Glutamatergic neuron (in vitro differentiated cells): Measurements from ENCODE around the gene GSE1. TPM values are rescaled to one million over a fixed set of nuclear protein-coding genes. Genes with fewer than 3 reads are reported as not detected.
A peak's percentile ranks its signal among the peaks of the same experiment; 100 is the strongest.

ENCODE experiments used
- DNase-seq: peaks from one replicate; pipeline ENCODE4 v3.0.0; 2022
- H3K27ac Mint-ChIP-seq: one replicate; pipeline ENCODE4 v1.8.0; 2020; ENCODE audit warnings: mild to moderate bottlenecking, mixed read lengths, inconsistent platforms; ENCODE audit not compliant: unreplicated experiment
- H3K27me3 Mint-ChIP-seq: one replicate; pipeline ENCODE4 v1.8.0; 2020; ENCODE audit warnings: mild to moderate bottlenecking, moderate library complexity, mixed read lengths, inconsistent platforms; ENCODE audit not compliant: unreplicated experiment
- H3K36me3 Mint-ChIP-seq: one replicate; pipeline ENCODE4 v1.8.0; 2020; ENCODE audit warnings: mild to moderate bottlenecking, mixed read lengths, inconsistent platforms; ENCODE audit not compliant: unreplicated experiment
- H3K4me1 Mint-ChIP-seq: one replicate; pipeline ENCODE4 v1.8.0; 2020; ENCODE audit warnings: mild to moderate bottlenecking, low read depth, mixed read lengths, inconsistent platforms; ENCODE audit not compliant: unreplicated experiment
- H3K4me3 Mint-ChIP-seq: one replicate; pipeline ENCODE4 v1.8.0; 2020; ENCODE audit warnings: mild to moderate bottlenecking, mixed read lengths, inconsistent platforms; ENCODE audit not compliant: unreplicated experiment
- H3K9me3 Mint-ChIP-seq: one replicate; pipeline ENCODE4 v1.8.0; 2020; ENCODE audit warnings: mild to moderate bottlenecking, moderate library complexity, mixed read lengths, inconsistent platforms; ENCODE audit not compliant: unreplicated experiment
- total RNA-seq: library from RNA; stranded (reverse); fragmentation: NEBNext Ultra II Directional; extraction: Animal tissue kit (Norgen Biotek cat#: 25700); gene quantifications from one replicate; pipeline ENCODE4 v1.2.1, GENCODE V29; 2021; ENCODE audit not compliant: unreplicated experiment
- TF ChIP-seq, protein P1 (sequence below): fragments of 200-600 bp; sonication (generic); IDR thresholded peaks from one replicate; pipeline ENCODE4 v1.5.0; 2021; ENCODE audit not compliant: partially characterized antibody, unreplicated experiment

Gene GSE1
- total RNA-seq, 1 donor from 2014 or later: 473 TPM

DNA sequence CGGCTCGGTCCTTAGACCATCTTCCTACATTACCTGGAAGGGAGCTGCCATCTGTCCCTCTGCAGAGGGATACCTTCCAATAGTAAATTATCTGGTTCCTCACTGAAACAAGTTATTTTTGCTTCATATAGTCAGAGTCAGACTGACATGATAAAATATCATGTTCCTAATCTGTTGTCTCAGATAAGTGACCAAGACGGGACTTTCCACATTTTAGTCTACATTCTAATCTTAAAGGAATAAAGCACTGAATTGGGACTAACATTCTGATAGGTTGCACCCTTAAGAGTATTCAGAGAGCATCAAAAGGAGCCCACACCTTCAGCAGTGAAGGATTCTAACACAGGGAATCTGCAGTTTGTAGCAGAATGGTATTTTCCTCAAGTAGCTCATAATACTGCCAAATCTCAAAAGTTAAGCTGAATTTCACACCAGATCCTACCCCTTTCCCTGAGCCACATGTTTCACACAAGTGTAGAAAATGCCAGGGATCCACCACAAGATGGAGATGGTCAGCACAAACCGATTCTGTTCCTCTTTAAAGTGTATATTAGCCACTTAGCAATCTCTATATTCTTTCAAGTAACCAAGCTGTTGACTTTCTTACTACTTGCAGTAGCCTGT is 62.2 kb downstream of the GSE1 start:
- H3K4me1 Mint-ChIP-seq: peaks cover 25% of the 10 kb centered on the region
- peaks cover 47% of the 10 kb centered on the region for H3K9me3 Mint-ChIP-seq
- no peak overlapping the region for H3K4me3 Mint-ChIP-seq
- peaks cover 4% of the 10 kb centered on the region for H3K36me3 Mint-ChIP-seq
- peak overlapping the region; percentile 71 for H3K27ac Mint-ChIP-seq
- no peak for DNase-seq
- H3K27me3 Mint-ChIP-seq: peaks cover 28% of the 10 kb centered on the region
- TF ChIP-seq, protein P1, sequence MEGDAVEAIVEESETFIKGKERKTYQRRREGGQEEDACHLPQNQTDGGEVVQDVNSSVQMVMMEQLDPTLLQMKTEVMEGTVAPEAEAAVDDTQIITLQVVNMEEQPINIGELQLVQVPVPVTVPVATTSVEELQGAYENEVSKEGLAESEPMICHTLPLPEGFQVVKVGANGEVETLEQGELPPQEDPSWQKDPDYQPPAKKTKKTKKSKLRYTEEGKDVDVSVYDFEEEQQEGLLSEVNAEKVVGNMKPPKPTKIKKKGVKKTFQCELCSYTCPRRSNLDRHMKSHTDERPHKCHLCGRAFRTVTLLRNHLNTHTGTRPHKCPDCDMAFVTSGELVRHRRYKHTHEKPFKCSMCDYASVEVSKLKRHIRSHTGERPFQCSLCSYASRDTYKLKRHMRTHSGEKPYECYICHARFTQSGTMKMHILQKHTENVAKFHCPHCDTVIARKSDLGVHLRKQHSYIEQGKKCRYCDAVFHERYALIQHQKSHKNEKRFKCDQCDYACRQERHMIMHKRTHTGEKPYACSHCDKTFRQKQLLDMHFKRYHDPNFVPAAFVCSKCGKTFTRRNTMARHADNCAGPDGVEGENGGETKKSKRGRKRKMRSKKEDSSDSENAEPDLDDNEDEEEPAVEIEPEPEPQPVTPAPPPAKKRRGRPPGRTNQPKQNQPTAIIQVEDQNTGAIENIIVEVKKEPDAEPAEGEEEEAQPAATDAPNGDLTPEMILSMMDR: no peak

- Mint-ChIP-seq H3K36me3 (no peaks in the 10 kb centered on the region), H3K4me3 (no peak overlapping the region), H3K4me1 (peaks cover 23% of the 10 kb centered on the region), H3K27me3 (peaks cover 26% of the 10 kb centered on the region), H3K27ac (no peak overlapping the region), H3K9me3 (peaks cover 47% of the 10 kb centered on the region)
- TF ChIP-seq, protein P1: no peak
- no peak for DNase-seq
Observed at GRCh38 chr16:85676466-85676865, 63.3 kb downstream of the GSE1 start.

DNA sequence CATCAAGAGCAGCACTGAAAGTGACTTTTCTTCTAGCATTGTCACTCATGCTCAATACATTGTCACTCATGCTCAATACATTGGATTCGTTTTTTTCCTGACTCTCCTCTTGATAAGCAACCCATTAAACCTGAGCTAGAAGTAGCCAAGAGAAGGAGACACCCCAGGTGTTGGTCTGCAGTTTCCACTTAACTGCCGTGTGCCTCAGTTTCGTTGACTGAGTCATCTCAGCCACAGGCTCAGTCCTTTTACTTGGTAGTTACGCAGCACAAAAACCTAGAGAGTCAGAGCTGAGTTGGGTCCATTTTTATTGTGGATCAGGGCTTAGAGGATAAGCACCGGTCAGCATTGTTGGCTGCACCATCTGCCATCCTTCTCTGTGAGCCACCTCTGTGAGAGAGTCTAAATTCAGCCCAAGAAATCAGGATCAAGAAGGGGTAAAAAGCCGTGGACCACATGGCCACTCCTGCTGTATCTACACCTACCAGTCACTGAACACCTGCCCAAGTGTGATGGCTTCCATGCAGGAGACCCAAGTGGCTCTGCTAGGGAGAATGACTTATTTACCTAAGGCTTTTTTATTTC is 64.4 kb downstream of the GSE1 start:
- peaks cover 23% of the 10 kb centered on the region for H3K4me1 Mint-ChIP-seq
- DNase-seq: no peak
- H3K36me3 Mint-ChIP-seq: no peaks in the 10 kb centered on the region
- H3K27ac Mint-ChIP-seq: peak overlapping the region; percentile 64
- no peak overlapping the region for H3K4me3 Mint-ChIP-seq
- peaks cover 22% of the 10 kb centered on the region for H3K27me3 Mint-ChIP-seq
- H3K9me3 Mint-ChIP-seq: peaks cover 42% of the 10 kb centered on the region
- TF ChIP-seq, protein P1: no peak

DNA sequence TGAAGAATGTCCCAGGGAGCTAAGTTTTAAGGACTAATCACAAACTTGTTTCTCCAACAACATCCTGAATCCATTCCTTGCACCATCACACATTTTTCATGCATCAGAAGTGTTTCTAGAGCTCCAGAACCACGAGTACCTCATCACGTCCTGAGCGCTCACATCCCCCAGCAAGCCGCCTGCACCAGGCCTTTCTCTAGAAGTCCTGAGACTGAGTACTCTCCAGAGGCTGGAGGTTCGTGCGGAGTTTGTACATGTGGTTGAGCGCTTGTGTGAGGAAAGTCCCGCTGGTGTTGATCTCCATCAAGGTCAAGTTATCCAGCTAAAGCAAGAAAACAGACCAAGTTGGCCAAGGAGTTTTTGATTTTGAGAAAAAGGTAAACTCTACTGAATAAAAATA is 64.9 kb downstream of the GSE1 start:
- peaks cover 21% of the 10 kb centered on the region for H3K4me1 Mint-ChIP-seq
- DNase-seq: no peak
- H3K27ac Mint-ChIP-seq: peak overlapping the region; percentile 12
- H3K36me3 Mint-ChIP-seq: no peaks in the 10 kb centered on the region
- TF ChIP-seq, protein P1: no peak
- no peak overlapping the region for H3K4me3 Mint-ChIP-seq
- H3K9me3 Mint-ChIP-seq: peaks cover 38% of the 10 kb centered on the region
- H3K27me3 Mint-ChIP-seq: peaks cover 22% of the 10 kb centered on the region

DNA sequence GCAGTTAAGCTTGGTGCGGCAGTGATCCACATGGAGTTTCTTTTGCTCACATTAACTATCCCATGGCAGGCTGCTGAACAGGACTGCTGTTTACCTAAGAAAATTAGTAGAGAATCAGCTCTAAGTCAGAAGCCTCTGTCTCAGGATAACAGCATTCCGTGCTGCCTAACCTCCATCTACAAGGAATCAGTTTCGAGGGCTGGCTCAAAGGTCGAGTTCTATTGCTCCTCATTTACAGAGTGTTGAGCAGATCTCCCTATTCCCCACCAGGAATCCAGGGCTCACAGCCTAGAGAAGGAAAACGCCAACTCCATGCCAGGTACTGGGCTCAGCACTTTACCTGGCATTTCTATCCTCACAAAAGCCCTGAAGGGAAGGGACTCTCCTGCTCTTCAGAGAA is 65.7 kb downstream of the GSE1 start:
- H3K4me3 Mint-ChIP-seq: no peak overlapping the region
- H3K9me3 Mint-ChIP-seq: peaks cover 35% of the 10 kb centered on the region
- peak overlapping the region; percentile 88 for H3K27ac Mint-ChIP-seq
- no peak for DNase-seq
- no peaks in the 10 kb centered on the region for H3K36me3 Mint-ChIP-seq
- TF ChIP-seq, protein P1: no peak
- H3K27me3 Mint-ChIP-seq: peaks cover 22% of the 10 kb centered on the region
- peaks cover 20% of the 10 kb centered on the region for H3K4me1 Mint-ChIP-seq
